Measurements from ENCODE around the gene PTGER1. TPM values are rescaled to one million over a fixed set of nuclear protein-coding genes. Genes with fewer than 3 reads are reported as not detected.
A peak's percentile ranks its signal among the peaks of the same experiment; 100 is the strongest.

PTGER1 gene
- total and polyA plus RNA-seq, 9 of the 15 experiments (the other 6 are each of a cell fraction or from before 2014, with no cell fraction given): 0.06 to 0.36 (median 0.31) TPM; not detected in 5

DNA sequence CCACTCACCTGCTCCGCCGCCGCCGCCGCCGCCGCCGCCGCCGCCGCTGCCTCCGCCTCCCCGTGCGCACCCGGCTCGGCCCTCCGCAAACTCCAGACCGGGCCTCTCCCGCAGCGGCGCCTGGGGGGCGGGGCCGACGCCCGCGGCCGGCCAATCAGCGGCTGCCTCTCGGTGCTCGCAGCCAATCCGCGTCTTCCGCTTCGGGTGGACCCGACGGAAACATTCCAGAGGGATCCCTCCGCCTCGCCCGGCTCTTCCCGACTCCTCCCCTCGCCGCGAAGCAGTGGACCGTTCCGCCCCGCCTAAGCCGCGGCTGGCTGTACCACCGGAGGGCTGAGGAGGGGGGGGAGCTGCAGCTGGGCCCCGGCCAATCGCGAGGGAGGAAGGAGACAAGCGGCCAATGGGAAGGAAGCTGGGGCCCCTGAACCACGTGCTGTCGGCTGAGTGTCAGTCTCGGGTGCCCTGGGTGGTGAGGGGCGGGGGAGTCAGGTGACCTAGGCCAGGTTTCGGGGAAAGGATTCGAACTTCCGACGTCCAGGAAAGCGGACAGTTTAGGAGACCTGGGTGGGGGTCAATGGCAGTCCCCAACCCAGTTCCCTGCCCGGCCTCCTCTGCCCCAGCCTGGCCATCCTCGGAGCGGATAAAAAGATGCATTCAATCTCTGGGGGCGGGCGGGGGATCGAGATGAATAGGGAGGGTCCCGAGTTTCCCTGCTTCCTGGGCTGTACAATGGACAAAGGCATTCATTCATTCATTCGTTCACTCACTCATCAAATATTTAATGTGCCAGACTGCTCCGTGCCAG is 21.1 kb upstream of the PTGER1 start, which contains the start of gene GIPC1 (continued):
- TF ChIP-seq, protein P1, sequence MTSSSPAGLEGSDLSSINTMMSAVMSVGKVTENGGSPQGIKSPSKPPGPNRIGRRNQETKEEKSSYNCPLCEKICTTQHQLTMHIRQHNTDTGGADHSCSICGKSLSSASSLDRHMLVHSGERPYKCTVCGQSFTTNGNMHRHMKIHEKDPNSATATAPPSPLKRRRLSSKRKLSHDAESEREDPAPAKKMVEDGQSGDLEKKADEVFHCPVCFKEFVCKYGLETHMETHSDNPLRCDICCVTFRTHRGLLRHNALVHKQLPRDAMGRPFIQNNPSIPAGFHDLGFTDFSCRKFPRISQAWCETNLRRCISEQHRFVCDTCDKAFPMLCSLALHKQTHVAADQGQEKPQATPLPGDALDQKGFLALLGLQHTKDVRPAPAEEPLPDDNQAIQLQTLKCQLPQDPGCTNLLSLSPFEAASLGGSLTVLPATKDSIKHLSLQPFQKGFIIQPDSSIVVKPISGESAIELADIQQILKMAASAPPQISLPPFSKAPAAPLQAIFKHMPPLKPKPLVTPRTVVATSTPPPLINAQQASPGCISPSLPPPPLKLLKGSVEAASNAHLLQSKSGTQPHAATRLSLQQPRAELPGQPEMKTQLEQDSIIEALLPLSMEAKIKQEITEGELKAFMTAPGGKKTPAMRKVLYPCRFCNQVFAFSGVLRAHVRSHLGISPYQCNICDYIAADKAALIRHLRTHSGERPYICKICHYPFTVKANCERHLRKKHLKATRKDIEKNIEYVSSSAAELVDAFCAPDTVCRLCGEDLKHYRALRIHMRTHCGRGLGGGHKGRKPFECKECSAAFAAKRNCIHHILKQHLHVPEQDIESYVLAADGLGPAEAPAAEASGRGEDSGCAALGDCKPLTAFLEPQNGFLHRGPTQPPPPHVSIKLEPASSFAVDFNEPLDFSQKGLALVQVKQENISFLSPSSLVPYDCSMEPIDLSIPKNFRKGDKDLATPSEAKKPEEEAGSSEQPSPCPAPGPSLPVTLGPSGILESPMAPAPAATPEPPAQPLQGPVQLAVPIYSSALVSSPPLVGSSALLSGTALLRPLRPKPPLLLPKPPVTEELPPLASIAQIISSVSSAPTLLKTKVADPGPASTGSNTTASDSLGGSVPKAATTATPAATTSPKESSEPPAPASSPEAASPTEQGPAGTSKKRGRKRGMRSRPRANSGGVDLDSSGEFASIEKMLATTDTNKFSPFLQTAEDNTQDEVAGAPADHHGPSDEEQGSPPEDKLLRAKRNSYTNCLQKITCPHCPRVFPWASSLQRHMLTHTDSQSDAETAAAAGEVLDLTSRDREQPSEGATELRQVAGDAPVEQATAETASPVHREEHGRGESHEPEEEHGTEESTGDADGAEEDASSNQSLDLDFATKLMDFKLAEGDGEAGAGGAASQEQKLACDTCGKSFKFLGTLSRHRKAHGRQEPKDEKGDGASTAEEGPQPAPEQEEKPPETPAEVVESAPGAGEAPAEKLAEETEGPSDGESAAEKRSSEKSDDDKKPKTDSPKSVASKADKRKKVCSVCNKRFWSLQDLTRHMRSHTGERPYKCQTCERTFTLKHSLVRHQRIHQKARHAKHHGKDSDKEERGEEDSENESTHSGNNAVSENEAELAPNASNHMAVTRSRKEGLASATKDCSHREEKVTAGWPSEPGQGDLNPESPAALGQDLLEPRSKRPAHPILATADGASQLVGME (CRISPR knock-in tag; IDR thresholded peaks at IDR 0.05): no peak
- TF ChIP-seq KLF6 (CRISPR knock-in tag; IDR thresholded peaks at IDR 0.05; ENCODE audit: borderline replicate concordance) (no peak), SOX6 (IDR thresholded peaks at IDR 0.05) (peak; percentile 23; the same call in 1 of the 2 replicates), HMGN3 (IDR thresholded peaks at IDR 0.05; ENCODE audit: borderline replicate concordance, extremely low read depth, insufficient read length, low read depth, low read length) (peak; percentile 96), HEY1 (CRISPR knock-in tag; IDR thresholded peaks at IDR 0.05; ENCODE audit: borderline replicate concordance) (no peak), CREB5 (CRISPR knock-in tag; IDR thresholded peaks at IDR 0.05) (no peak), ATF4 (CRISPR knock-in tag; IDR thresholded peaks at IDR 0.05) (no peak), SMARCA5 (IDR thresholded peaks at IDR 0.05) (no peak), ZNF584 (CRISPR knock-in tag; IDR thresholded peaks at IDR 0.05; ENCODE audit: low read depth) (no peak), SAFB (IDR thresholded peaks at IDR 0.05; ENCODE audit: borderline replicate concordance, low read depth, low read length) (no peak), FOSL1 (tag; conservative IDR thresholded peaks at IDR 0.05) (peak; percentile 50), ZNF140 (CRISPR knock-in tag; IDR thresholded peaks at IDR 0.05) (no peak), ATF1 (CRISPR knock-in tag; IDR thresholded peaks at IDR 0.05) (no peak), ATF1 (tag; IDR thresholded peaks at IDR 0.05) (peak; percentile 83), ZNF668 (CRISPR knock-in tag; IDR thresholded peaks at IDR 0.05) (no peak), EZH2 (IDR thresholded peaks at IDR 0.05; ENCODE audit: borderline replicate concordance, low read depth, low read length) (no peak), TEAD2 (tag; IDR thresholded peaks at IDR 0.05) (peak; percentile 59; the same call in 1 of the 2 replicates), PHF20 (IDR thresholded peaks at IDR 0.05; ENCODE audit: partially characterized antibody) (no peak)
- TF ChIP-seq, protein P2, sequence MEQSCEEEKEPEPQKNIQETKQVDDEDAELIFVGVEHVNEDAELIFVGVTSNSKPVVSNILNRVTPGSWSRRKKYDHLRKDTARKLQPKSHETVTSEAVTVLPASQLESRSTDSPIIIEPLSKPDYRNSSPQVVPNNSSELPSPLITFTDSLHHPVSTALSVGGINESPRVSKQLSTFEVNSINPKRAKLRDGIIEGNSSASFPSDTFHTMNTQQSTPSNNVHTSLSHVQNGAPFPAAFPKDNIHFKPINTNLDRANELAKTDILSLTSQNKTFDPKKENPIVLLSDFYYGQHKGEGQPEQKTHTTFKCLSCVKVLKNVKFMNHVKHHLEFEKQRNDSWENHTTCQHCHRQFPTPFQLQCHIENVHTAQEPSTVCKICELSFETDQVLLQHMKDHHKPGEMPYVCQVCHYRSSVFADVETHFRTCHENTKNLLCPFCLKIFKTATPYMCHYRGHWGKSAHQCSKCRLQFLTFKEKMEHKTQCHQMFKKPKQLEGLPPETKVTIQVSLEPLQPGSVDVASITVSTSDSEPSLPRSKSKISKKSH (CRISPR knock-in tag; IDR thresholded peaks at IDR 0.05): no peak
